GM12873 (cell line): Measurements from ENCODE around the gene NACC2.

Source experiments
- TF ChIP-seq, protein P1 (sequence below): IDR thresholded peaks from 2 replicates; pipeline ENCODE4 v1.5.1; 2012; ENCODE audit warnings: low read depth, mild to moderate bottlenecking, moderate library complexity, low read length, control low read depth; ENCODE audit not compliant: insufficient read depth; ENCODE audit errors: missing control alignments

The NACC2 gene

DNA sequence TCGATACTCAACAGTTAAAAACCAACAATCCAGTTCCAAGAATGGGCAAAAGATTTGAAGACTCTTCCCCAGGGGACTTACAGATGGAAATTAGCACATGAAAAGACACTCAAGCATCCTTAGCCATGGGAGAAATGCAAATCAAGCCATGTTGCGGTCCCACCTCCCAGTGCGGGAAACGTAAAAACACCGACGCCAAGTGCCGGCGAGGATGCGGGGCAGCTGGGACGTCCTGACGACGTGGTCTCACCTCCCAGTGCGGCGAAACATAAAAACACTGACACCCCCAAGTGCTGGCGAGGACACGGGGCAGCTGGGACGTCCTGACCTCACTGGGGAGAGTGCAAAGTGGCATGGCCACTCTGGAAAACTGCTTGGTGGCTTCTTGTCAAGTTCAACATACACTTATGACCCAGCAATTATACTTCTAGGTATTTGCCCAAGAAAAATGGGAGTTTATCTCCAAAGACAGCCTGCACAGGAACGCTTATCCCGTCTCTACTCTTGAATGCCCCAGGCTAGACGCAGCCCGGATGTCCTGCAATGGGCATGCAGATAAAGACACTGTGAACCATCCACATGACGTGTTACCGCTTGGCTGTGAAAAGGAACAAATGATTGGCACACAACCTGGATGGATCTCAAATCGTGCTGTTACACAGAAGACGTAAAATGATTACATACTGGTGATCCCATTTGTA, 73.8 kb downstream of the NACC2 start:
- TF ChIP-seq, protein P1, sequence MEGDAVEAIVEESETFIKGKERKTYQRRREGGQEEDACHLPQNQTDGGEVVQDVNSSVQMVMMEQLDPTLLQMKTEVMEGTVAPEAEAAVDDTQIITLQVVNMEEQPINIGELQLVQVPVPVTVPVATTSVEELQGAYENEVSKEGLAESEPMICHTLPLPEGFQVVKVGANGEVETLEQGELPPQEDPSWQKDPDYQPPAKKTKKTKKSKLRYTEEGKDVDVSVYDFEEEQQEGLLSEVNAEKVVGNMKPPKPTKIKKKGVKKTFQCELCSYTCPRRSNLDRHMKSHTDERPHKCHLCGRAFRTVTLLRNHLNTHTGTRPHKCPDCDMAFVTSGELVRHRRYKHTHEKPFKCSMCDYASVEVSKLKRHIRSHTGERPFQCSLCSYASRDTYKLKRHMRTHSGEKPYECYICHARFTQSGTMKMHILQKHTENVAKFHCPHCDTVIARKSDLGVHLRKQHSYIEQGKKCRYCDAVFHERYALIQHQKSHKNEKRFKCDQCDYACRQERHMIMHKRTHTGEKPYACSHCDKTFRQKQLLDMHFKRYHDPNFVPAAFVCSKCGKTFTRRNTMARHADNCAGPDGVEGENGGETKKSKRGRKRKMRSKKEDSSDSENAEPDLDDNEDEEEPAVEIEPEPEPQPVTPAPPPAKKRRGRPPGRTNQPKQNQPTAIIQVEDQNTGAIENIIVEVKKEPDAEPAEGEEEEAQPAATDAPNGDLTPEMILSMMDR, result no peak

DNA sequence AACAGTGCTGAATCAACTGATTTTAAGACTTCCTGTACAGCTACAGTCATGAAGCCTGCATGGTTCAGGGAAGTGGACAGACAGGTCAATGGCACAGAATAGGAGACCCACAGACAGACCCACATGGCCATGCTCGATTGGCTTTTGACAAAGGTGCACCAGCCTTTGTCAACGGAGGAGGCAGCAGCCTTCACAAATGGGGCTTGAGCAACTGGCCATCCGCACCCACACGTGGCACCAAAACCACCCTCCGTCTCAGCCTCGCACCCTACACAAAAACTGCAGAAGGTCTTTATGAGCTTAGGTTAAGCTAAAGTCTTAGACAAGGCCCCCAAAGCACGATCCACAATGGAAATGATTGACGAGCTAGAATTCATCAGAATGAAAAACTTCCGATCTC, 74.4 kb downstream of the NACC2 start:
- TF ChIP-seq, protein P1, result no peak

DNA sequence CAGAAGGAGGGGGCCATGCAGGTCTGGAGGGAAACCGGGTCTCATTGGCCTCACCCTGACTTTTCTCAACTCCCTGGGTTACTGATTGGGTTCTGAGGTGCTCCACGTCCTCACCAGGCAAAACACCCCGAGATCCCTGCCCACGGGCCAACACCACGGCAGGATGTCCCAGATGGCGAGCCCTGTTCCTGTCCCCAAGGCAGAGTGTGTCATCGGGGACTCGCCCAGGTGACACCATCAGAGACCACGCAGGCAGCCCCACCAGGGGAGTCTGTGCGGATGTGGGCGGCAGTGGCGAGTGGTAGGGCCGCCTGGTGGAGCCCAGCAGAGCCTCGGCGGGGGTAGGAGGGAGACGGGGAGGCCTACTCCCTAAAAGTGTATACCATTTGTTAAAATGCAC, 74.9 kb downstream of the NACC2 start:
- TF ChIP-seq, protein P1, result no peak

DNA sequence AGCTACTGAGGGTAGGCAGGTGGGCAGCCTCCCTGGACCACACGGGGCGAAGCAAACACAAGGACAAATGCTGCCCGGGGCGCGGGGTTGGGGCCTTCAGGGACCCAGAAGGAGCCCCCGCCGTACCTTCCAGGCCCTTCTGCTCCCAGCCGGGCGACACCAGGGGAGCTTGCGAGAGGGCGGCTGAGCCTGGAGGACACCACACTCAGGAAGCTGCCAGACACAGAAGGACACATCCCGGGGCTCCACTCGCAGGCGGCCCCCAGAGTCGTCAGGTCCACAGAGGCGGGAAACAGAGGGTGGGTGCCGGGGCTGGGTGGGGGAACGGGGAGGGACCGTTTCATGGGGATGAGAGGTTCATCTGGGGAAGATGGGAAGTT, 75.4 kb downstream of the NACC2 start:
- TF ChIP-seq, protein P1, result no peak

DNA sequence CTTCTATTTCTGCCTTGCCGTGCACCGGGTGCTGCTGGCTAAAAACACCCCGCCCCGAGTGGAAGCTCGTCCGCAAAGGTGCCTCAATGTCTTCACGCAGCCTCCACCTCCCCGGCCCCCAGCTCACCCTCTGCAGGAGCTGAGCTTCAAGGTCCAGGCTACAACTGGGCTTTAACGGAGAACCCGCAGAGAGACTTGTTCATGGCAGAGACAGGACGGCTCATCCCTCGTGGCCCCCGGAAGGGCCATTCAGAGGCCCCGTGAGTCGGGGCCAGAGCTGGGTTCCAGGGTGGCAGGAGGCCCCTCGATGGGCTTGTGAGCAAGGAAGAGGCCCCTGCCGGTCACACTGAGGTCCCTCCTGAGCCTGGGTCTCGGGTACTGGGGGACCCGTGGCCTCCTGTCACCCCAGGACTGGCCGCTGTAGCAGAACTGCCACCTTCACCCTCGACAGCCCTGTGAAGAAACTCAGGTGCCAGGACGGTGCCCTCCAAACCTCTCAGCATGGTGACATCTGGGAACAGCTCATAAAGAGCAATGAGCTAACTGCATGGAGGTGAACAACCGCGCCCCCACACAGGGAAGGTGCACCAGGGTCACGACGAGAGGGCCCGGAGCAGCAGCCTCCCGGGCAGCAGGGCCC, 75.9 kb downstream of the NACC2 start:
- TF ChIP-seq, protein P1, result no peak

- TF ChIP-seq, protein P1, result no peak
Measured at GRCh38 chr9:136018257-136019031, 76.6 kb downstream of the NACC2 start.

GRCh38 chr9:136017289-136018190, 77.5 kb downstream of the NACC2 start:
- TF ChIP-seq, protein P1, result no peak
